IPS-11a (cell line): ENCODE results near the gene LEO1.
A peak's percentile ranks its signal among the peaks of the same experiment; 100 is the strongest.
"Not testable (repeated sequence)": the region's sequence is repeated elsewhere in the genome, so short reads cannot be mapped to it uniquely, and the experiment has no call there.

ENCODE experiments used
- H3K4me3 ChIP-seq: one replicate; pipeline ENCODE4 v1.5.1; 2013; ENCODE audit warnings: low read depth, low read length, control low read depth

The LEO1 gene

GRCh38 chr15:52004806-52005205, 33.2 kb upstream of the LEO1 start:
- H3K4me3 ChIP-seq, result no peak overlapping the region

DNA sequence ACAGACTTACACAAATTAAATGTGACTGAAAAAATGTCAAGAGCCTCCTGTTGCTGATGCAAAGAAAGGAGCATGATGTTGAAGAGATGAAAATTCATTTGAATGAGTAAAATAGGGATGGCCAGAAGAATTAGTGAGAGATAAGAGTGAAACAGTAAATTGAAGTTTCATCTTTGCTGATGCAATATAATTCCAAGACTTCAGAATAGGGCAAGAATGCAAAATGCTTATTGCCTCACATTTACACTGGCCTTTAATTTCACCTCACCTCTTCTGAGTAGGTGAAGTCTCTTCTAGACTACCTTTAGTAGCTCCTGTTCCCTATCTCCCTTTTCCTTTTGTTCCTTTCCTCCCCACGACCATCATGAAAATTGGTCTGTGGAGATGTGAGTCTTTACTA, 32.1 kb upstream of the LEO1 start:
- H3K4me3 ChIP-seq, result no peak overlapping the region

- not testable (repeated sequence) for H3K4me3 ChIP-seq
These were observed 31.5 kb upstream of the LEO1 start for GRCh38 chr15:52003089-52003488.

DNA sequence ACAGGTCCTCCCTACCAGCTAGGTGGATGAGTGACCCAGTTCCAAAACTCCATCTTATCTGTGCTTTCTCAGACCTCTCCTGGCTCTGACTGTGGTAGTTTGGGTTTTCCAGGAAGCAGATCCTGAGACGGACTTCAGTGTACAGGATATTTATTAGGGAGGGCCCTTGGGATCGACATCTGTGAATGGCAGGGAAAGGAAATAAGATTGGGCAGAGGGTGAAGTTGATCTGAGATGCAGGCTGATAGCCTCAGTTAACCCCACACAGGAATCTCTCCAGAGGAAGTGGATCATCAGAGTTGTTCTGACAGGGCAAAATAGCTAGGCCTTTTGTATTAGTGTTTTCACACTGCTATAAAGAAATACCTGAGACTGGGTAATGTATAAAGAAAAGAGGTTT, 30.8 kb upstream of the LEO1 start:
- H3K4me3 ChIP-seq, result no peak overlapping the region

GRCh38 chr15:51992953-51993352, 21.4 kb upstream of the LEO1 start:
- H3K4me3 ChIP-seq, result no peak overlapping the region

DNA sequence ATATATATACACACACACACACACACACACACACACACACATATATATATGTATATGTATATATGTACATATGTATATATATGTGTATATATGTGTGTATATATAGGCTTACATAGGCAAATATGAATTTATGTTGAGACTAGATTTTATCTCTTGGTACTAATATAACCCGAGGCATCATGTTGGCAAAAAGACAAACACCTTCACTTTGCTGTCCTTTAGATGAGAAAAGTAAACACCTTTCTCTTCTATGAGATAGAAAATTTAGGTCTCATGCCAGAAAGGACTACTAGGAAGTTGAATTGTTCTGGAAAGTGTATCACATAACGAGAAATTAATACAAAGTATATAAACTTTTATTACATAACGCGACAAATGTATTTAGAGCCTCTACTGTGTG, 19.6 kb upstream of the LEO1 start:
- no peak overlapping the region for H3K4me3 ChIP-seq

DNA sequence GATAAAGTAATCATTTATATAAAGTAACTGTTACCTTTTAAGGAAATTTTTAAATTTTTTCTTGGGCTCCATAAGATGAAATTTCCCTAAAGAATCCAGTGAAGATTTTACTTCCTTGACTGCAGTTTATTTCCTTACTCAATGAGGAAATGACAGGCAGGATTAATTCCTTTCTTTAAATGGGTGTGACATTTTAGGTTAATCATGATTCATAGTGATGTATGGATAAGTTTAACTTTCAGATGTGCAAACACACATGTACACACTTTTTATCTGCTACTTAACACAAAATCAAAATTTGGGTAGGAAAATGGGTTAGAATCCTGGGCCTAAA, 11.2 kb upstream of the LEO1 start:
- no peak overlapping the region for H3K4me3 ChIP-seq

DNA sequence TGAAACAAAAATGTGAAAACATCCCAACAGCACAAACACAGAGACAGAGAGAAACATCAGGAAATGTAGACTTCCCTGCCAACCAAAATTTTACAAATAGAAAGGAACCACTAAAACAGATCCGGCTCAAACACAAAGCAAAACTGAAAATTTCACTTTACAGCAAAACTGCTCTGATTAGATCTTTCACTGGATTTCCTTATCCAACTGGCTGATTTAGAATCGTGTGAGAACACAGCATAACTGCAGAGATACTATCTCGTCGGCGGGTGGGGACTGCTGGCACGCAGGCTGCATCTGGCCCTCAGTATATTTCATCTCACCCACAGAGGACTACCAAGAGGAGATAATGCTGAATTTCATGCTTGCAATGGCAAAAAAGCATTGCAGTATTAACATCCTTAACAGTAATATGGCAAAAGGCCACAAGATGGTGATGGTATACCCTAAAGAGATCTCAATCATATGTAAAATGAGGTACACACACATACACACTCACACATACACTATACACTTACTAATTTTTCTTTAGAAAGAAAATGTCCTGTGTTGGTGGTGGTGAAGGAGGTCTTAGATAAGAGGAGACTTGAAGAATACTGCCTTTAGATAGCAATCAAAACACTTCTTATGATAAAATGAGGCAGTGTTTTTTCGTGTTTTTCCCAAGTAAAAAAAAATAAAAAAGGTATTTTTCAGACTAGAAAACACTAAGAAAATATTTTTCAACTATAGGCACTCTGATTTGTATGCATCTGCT, 10.6 kb upstream of the LEO1 start:
- H3K4me3 ChIP-seq, result no peak overlapping the region

DNA sequence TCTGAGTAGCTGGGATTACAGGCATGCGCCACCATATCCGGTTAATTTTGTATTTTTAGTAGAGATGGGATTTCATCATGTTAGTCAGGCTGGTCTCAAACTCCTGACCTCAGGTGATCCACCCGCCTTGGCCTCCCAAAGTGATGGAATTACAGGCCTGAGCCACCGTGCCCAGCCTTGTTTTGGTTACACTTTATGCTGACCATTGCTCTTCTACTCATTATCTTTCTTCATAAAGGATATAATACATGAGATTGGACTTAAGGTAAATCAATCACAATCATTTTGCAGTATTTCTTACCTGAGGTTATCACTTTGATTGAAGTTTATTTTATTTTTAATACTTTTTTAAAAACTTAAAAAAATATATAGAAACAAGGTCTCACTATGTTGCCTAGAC, 2.2 kb upstream of the LEO1 start:
- no peak overlapping the region for H3K4me3 ChIP-seq

DNA sequence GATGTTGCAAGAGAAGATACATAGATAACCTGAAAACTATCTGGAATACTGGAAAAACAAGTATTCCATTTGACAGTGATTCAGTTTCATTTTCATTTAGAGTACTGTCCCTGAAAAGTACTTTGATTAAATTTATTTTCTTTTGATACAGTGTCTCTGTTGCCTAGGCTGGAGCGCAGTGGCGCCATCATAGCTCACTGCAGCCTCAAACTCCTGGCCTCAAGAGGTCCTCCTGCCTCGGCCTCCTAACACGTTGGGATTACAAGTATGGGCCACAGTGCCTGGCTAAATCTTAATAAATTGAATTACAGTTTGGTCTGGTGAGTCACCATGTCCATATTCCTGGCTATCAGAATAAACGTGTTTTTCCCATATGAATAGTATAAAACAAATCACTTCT, 1.6 kb upstream of the LEO1 start:
- no peak overlapping the region for H3K4me3 ChIP-seq

- H3K4me3 ChIP-seq, result peak overlapping the region; percentile 95
These were observed 575 bp downstream of the LEO1 start for GRCh38 chr15:51971032-51971374.

DNA sequence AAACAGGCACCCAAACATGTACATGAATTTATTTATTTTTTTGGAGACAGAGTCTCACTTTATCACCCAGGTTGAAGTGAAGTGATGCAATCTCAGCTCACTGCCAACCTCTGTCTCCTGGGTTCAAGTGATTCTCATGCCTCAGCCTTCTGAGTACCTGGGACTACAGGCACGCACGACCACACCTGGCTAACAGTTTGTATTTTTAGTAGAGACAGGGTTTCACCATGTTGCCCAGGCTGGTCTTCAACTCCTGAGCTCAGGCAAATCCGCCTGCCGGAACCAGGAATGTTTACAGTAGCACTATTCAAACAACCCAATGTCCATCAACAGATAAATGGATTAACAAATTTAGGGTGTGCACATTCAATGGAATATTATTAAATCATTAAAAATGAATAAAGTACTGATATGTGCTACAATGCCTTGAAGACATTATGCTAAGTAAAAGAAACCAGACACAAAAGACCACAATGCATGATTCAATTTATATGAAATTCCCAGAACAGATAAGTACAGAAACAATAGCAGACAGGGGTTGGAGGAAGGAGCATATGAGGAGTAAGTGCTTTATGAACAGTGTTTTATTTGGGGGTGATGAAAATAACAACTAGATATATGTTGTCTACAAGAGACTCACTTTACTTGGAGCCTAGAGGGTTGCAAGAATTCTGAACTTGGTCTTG, 1.3 kb downstream of the LEO1 start:
- peak overlapping the region; percentile 95 for H3K4me3 ChIP-seq

- H3K4me3 ChIP-seq, result no peak overlapping the region
These were observed 1.9 kb downstream of the LEO1 start for GRCh38 chr15:51969728-51970127.

DNA sequence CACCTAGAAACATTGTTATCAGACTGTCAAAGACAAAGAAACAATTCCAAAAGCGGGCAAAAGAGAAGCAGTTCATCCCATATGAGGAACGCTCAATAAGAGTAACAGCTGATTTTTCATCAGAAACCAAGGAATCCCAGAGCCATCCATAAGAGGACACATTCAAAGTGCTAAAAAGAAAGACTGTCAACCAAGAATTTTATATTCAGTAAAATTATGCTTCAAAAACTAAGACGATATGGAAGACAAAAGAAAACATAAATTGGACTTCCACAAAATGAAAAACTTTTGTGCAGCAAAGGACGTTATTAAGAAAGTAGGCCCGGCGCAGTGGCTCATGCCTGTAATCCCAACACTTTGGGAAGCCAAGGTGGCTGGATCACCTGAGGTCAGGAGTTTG, 4.0 kb downstream of the LEO1 start:
- no peak overlapping the region for H3K4me3 ChIP-seq

GRCh38 chr15:51966192-51966591, 5.4 kb downstream of the LEO1 start:
- H3K4me3 ChIP-seq, result no peak overlapping the region

GRCh38 chr15:51965691-51966090, 5.9 kb downstream of the LEO1 start:
- no peak overlapping the region for H3K4me3 ChIP-seq

- no peak overlapping the region for H3K4me3 ChIP-seq
These were observed 16.1 kb downstream of the LEO1 start for GRCh38 chr15:51955504-51955903.

DNA sequence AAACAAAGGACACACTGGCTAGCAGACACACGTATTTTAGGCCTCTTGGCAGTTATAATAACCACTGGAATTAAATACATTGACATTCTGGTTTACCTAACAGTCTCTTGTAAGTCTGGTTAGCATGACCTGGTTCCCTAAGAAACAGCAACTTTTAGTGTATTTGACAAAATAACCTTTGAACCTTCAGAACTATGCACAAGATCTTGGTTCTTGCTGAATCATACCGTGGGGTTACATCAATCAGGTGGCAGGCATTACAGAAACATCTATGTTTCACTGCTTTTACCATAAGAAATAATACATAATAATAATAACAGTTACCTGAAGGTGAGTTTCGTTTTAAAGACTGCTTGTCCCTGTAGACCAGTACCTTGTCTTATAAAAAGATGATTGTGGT, 18.8 kb downstream of the LEO1 start:
- no peak overlapping the region for H3K4me3 ChIP-seq

DNA sequence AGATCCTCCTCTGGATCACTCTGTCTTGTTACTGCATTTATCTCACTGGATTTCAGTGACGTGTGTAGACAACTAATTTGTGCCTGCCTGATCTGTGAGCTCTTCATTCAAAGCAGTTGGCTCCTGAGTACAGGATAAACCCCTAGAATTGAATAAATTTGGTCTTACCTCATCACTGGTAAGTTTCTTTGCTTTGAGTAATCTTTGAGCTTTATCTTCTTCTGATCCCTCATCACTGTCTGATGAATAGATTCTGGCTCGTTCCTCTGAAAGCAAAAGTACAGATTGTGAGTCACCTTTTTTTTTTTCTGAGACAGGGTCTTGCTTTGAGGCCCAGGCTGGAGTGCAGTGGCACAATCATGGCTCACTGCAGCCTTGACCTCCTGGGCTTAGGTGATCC, 24.5 kb downstream of the LEO1 start:
- no peak overlapping the region for H3K4me3 ChIP-seq

DNA sequence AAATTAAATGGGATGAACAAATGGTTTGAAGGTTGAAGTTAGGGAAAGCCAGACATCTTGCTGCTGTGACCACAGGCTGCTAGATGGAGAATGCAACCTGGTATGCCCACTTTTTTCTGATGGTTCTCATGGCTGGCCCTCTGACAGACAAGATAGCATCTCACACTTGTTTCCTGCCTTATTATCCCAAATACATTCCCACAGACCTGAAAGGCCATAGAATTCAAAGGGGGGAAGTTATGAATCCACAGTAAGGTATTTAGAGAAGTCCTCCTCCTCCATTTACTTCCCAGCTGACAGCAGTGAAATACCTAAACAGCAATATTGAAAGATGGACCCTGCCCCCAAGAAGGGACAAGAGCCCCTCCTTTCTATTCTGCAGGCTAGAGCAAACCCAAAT, 32.4 kb downstream of the LEO1 start:
- H3K4me3 ChIP-seq, result no peak overlapping the region

DNA sequence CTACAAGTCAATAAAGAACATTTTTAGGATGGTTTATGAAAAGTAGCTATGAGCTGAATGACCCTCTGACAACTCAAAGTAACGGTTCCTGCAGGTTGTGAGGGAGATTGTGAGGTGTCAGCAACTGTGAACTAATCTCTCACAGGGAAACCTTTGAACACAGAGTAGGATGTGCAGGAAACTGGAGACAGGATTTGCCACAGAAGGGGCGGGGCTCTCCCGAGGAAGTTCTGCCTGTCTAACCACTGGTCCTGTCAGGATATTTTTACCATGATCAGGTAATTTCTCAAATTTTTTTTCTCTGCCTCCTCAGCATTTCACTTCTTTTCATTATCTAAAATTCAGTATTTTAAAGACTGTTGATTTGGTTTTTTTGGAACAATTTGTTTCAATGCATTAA, 33.3 kb downstream of the LEO1 start:
- no peak overlapping the region for H3K4me3 ChIP-seq

DNA sequence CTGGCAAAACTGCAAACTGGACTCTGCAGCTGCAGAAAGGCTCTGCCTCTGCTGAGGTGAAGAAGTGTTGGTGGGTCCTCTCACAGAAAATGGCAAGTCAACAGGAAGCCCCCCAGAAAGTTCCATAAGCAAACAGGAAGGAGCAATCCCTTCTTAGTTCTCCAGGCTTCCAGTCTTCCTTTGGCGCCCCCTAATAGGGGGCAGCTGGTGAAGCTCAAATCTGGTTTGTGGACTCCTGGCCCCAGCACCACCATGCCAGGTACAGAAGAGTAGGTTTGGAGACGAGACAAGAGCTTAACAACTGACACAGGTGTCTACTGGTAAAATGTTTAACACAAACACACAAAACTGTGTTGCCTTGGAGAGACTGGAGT, 35.5 kb downstream of the LEO1 start:
- no peak overlapping the region for H3K4me3 ChIP-seq

GRCh38 chr15:51935466-51936104, 36.0 kb downstream of the LEO1 start:
- H3K4me3 ChIP-seq, result no peak overlapping the region
